GM20431 (cell line): ENCODE results near the gene ALDH4A1.

Source experiments
- in situ Hi-C: fragments of 300-500 bp; cut with MseI, MboI; formaldehyde crosslinking; loops from one replicate; pipeline ENCODE4 v1.15.0; 2020; ENCODE audit warnings: low sequenced_read_pairs; ENCODE audit not compliant: unreplicated experiment

Gene ALDH4A1

GRCh38 chr1:18939398-18940302, 37.3 kb upstream of the ALDH4A1 start:
- in situ Hi-C loops, result no loop called here

- in situ Hi-C loops, result no loop called here
Observed at GRCh38 chr1:18938707-18939070, 36.3 kb upstream of the ALDH4A1 start.

DNA sequence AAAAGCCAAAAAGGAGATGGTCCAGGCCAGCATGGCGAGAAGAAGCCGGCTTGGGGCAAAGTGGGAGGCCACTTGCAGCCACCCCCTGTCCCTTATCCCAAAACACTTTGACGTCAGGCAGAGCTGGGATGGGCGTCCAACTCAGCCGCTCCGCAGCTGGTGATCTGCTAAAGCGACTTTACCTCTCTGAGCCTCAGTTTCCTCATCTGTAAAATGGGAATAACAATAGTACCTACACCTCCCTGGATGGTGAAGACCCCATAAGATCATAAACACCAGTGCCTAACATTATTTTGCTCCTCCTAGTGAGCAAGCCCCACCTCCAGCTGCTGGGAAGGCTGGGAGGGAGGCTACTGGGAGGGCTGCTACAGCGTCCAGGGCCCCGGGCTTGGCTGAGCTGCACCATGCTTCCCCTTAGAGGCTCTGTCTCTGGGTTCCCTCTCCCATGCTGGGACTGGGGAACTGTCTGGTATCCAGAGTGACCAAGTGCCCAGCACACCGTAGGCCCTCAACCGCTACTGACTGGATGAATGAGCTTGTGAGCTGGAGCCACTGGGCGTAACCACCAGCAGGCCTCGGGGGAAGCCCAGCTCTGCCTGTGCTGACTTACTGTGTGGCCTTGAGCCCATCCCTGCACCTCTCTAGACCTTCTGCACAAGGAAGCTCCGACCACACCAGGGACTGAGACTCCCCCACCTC, 35.8 kb upstream of the ALDH4A1 start:
- in situ Hi-C loops, result no loop called here

DNA sequence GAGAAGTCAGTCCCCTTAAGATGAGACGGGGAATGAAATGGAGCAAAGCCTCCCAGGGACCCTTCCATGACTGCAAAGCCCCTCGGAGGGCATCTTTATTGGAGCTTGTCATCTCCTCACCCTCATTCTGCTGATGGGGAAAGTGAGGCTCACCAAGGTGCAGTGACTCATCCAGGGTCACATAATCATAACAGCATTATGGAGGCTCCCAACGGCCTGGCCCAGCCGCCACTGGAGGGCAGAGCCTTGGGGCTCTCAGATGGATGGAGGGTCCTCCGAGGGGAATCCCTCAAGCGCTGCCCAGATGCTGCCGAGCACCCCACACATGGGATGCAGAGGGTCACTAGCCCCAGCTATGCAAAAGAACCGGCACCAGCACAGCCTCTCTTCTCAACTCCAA, 35.2 kb upstream of the ALDH4A1 start:
- in situ Hi-C loops, result no loop called here

DNA sequence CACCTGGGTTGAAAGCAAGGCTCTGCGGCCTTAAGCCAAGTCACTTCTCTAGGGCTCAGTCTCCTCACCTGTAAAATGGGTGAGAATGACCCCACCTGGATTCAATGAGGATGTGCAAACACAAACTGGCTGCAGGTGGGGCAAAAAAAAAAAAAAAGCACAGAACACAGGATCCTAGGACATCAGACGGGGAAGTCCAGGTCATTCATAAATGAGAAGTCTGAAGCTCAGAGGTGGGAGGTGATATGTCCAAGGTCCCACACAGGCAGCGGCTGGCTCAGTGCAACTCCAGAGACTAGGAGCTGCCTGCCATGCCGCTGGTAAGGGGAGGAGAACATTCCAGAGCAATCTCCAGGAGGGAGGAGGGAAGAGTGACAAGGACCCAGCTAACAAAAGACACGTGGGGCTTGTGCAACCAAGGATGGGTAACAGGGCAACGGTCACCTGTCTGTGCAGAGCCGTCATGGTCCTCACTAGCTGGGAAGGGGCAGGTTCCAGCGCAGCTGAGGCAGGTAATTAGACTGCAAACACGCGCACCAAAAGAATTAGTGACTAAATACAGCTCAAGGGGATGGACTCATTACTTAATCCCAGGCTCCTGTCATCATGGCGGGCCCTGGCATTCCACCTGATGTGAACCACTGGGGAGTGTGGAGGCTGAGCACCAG, 34.6 kb upstream of the ALDH4A1 start:
- in situ Hi-C loops, result no loop called here

DNA sequence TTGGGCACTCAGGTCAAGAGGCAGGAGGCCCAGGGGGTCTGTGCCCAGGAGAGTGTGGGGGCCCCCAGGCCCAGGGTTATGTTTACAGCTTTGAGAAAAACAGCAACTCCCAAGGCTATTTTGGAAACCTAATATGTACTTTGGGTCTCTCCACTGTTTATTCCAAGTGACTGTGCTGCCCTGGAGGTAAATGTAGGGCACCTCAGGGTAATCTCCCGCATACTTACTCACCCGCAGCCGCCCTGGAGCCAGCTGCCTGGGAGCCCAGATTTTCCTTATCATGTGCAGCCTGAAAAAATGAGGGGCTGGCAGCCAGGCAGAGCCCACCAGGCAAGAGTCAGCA, 34.1 kb upstream of the ALDH4A1 start:
- in situ Hi-C loops, result no loop called here

DNA sequence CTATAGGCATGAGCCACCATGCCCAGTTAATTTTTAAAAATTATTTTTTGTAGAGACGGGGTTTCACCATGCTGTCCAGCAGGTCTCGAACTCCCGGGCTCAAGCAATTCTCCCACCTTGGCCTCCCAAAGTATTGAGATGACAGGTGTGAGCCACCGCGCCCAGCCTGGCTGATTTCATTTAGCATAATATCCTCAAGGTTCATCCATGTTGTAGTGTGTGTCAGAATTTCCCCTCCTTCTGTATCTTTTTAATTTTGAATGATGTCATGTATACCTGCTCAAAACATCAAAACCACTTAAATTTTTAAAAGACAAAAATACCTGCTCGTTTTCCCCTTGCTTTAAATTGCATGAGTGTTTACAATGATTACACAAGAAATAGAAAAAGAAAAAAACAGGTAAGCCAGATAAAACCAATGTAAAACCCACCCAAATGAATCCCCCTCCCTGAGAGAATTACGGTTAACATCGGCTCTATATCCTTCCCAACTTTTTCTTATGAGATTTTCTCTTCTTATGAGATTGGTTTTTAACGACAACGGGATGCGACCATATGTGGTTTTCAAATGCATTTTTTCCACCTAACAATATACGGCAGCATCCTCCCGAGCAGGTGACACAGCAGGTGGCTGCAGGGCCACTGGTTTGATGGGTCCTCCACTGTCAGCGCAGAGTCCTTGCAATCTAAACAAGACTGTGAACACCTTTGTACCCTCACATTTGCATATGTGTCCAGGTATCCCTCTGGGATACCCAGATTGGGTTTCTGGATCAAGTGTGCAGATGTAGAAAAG, 32.0 kb upstream of the ALDH4A1 start:
- in situ Hi-C loops, result no loop called here

- in situ Hi-C loops, result no loop called here
Observed at GRCh38 chr1:18932879-18933278, 30.5 kb upstream of the ALDH4A1 start.

GRCh38 chr1:18932387-18932786, 30.0 kb upstream of the ALDH4A1 start:
- in situ Hi-C loops, result no loop called here

- in situ Hi-C loops, result no loop called here
Observed at GRCh38 chr1:18931730-18932129, 29.4 kb upstream of the ALDH4A1 start.

DNA sequence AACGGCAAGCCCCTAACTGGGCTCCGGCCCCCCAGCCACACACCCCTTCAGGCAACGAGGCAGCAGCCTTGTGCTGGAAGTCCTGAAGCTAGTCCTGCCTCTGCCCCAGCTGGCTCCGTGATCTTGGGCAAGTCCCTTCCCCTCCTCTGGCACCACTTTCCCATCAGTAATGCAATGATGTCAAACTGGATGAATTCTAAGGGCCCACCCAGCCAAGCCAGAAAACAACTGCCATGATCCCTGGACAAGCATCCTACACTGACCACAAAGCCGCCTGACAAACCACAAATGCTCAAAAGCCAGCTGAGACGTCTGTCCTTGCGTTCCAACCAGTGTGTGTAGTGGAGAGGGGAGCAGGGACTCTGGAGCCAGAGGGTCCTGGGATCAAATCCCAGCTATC, 27.3 kb upstream of the ALDH4A1 start:
- in situ Hi-C loops, result no loop called here

GRCh38 chr1:18928985-18929384, 26.6 kb upstream of the ALDH4A1 start:
- in situ Hi-C loops, result no loop called here

GRCh38 chr1:18928406-18928805, 26.1 kb upstream of the ALDH4A1 start:
- in situ Hi-C loops, result no loop called here

DNA sequence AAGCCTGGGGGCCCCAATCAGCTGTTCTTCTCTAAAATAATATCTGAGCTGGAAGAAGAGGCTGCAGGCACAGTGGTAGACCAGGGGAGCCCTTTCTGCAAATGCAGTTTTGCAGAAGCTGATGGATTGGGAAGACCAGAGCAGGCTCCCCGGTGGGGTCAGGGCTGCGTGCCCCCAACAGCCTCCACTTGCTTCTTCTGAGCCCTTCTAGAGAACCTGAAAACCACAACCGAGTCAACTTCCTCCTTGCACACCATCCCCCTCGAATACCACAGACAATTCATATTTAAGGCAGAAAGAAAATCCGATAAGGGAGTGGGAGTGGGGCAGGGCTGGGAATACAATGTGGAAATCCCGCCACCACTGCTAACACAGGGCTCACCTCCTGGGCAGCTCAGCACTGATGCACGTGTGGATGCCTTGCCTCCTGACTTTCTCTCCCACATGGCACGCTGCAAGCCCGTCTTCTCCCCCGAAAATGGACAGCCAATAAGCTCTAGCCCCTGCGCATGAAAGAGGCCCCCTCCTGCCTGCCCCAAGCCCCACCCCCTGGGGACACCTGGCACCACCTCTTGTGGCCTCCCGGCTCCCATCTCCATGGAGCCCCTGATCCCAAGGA, 25.4 kb upstream of the ALDH4A1 start:
- in situ Hi-C loops, result no loop called here

- in situ Hi-C loops, result no loop called here
Observed at GRCh38 chr1:18927082-18927653, 24.8 kb upstream of the ALDH4A1 start.

DNA sequence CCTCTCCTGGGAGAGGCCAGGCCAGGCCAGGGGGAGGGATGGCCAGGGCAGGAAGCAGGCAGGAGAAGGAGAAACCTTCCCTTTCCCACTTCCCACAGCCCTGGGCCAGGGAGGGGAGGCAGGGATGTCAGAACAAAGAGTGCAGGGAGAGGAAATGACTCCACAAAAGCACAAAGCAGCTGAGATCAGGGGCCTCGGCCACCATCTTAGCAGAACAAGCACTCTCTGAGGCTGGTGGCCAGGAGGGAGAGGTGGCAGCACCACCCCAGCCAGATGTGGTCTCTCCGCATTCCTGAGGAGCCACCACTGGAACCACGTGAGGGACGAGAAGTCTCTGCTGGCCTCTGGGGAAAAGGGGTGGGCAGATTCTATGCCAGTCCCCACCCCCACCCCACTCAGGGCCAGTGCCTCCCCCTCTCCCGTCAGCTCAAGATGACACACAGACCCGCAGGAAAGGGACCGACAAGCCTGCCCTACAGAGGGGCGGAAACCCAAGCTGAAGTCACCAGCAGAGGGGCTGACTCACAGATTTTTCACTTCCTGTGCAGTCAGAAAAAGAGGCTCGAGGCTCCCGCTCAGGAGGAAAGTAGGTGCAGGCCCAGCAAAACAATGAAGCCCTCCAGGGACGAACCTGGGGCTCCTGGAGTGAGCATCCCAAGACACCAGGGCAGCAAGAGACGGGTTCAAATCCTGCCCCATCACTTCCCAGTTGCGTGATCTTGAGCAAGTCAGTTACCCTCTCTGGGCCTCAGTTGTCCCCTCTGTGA, 24.1 kb upstream of the ALDH4A1 start:
- in situ Hi-C loops, result no loop called here

DNA sequence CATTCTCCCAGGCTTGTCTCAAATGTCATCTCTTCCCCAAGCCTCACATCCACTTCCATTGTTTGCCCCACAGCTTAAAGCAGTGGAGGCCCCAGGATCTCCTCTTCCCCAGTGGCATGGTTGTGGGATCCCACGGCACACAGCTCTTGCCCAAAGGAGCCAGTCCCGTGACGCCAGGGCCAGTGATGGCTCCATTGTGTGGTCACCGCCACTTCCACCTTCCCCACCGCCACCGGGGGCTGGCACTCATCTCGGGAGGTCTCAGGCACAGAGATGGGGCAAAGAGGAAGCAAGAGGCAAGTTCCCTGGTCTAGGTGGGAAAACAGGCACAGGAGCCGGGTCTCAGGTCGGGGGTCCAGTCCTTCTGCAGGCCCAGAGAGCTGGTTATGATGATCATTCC, 22.9 kb upstream of the ALDH4A1 start:
- in situ Hi-C loops, result no loop called here

DNA sequence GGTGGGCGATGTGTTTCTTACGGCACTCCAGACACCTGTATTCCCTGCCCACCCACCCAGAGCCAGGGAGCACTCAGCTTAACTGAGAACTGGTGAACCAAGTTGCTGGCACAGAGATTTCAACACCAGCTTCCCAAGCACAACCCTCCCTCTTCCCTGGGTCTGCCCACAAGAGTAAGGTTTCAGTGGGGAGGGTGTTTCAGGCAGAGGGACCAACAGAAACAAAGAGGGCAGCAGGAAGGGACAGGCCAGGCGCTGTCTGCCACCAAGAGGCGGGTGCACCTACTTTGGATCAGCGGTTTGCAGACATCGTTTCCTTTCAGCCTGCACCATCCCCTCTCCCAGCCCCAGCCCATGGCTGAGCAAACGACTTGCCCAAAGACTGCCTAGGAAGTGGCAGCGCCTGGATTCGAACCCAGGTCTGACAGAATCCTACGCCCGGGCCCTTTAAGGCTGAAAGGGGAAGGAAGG, 21.9 kb upstream of the ALDH4A1 start:
- in situ Hi-C loops, result loop anchor here (25.0 kb wide), 2 partner anchors 163 to 313 kb away; no protein-coding TSS in a partner anchor
